H9 (cell line): ENCODE data around the gene SERPIND1. TPM values are rescaled to one million over a fixed set of nuclear protein-coding genes. Genes with fewer than 3 reads are reported as not detected.

ENCODE experiments used
- DNase-seq: peaks from one replicate; pipeline ENCODE4 v3.0.0-alpha.2; 2017
- H2AFZ ChIP-seq: one replicate; pipeline ENCODE4 v1.6.1; 2013; ENCODE audit warnings: mild to moderate bottlenecking, low read length, control low read depth, moderate library complexity
- H2AK5ac ChIP-seq: 2 replicates; pipeline ENCODE4 v1.6.1; 2013; ENCODE audit warnings: low read length, control low read depth, mixed read lengths; ENCODE audit not compliant: insufficient read length
- H2BK120ac ChIP-seq: one replicate; pipeline ENCODE4 v1.6.1; 2013; ENCODE audit warnings: low read depth, mild to moderate bottlenecking, low read length, control low read depth, inconsistent platforms; ENCODE audit not compliant: poor library complexity, severe bottlenecking
- H2BK12ac ChIP-seq: 2 replicates; pipeline ENCODE4 v1.6.1; 2013; ENCODE audit warnings: low read length, control low read depth, mixed read lengths, low read depth; ENCODE audit not compliant: insufficient read length
- H2BK15ac ChIP-seq: 2 replicates; pipeline ENCODE4 v1.6.1; 2013; ENCODE audit warnings: low read depth, low read length, control low read depth
- H2BK20ac ChIP-seq: one replicate; pipeline ENCODE4 v1.6.1; 2013; ENCODE audit warnings: low read depth, mild to moderate bottlenecking, low read length, control low read depth, inconsistent platforms; ENCODE audit not compliant: poor library complexity, severe bottlenecking
- H2BK5ac ChIP-seq: 2 replicates; pipeline ENCODE4 v1.6.1; 2013; ENCODE audit warnings: low read length, control low read depth, mixed read lengths; ENCODE audit not compliant: insufficient read length
- H3K14ac ChIP-seq: 2 replicates; pipeline ENCODE4 v1.6.1; 2013; ENCODE audit warnings: low read length, control low read depth; ENCODE audit not compliant: insufficient read depth
- H3K18ac ChIP-seq: 2 replicates; pipeline ENCODE4 v1.6.1; 2013; ENCODE audit warnings: low read depth, mild to moderate bottlenecking, mixed read lengths, low read length, control low read depth; ENCODE audit not compliant: insufficient read length
- H3K23ac ChIP-seq: 2 replicates; pipeline ENCODE4 v1.6.1; 2013; ENCODE audit warnings: low read length, control low read depth, mixed read lengths, low read depth; ENCODE audit not compliant: insufficient read length
- H3K23me2 ChIP-seq: 2 replicates; pipeline ENCODE4 v1.6.1; 2013; ENCODE audit warnings: low read depth, mild to moderate bottlenecking, mixed read lengths, low read length, control low read depth; ENCODE audit not compliant: insufficient read length, poor library complexity, severe bottlenecking
- H3K27ac ChIP-seq: 2 replicates; pipeline ENCODE4 v1.5.1; 2013; ENCODE audit warnings: low read length, control low read depth, mixed read lengths, low read depth; ENCODE audit not compliant: insufficient read length
- H3K27me3 ChIP-seq: 2 replicates; pipeline ENCODE4 v1.6.1; 2013; ENCODE audit warnings: low read length, control low read depth, inconsistent platforms; ENCODE audit not compliant: insufficient read depth
- H3K4ac ChIP-seq: 2 replicates; pipeline ENCODE4 v1.6.1; 2013; ENCODE audit warnings: low read depth, mild to moderate bottlenecking, control low read depth, inconsistent platforms, low read length, moderate library complexity
- H3K4me1 ChIP-seq: 2 replicates; pipeline ENCODE4 v1.6.1; 2013; ENCODE audit warnings: low read length, control low read depth, inconsistent platforms; ENCODE audit not compliant: insufficient read depth
- H3K4me2 ChIP-seq: 2 replicates; pipeline ENCODE4 v1.6.1; 2013; ENCODE audit warnings: low read length, control low read depth, mixed read lengths; ENCODE audit not compliant: insufficient read length, insufficient read depth
- H3K56ac ChIP-seq: 2 replicates; pipeline ENCODE4 v1.6.1; 2013; ENCODE audit warnings: low read depth, mild to moderate bottlenecking, mixed read lengths, low read length, control low read depth; ENCODE audit not compliant: insufficient read length
- H3K79me1 ChIP-seq: 2 replicates; pipeline ENCODE4 v1.6.1; 2013; ENCODE audit warnings: low read depth, mild to moderate bottlenecking, moderate library complexity, low read length, control low read depth, inconsistent platforms; ENCODE audit not compliant: insufficient read depth, poor library complexity, severe bottlenecking
- H3K79me2 ChIP-seq: 2 replicates; pipeline ENCODE4 v1.6.1; 2013; ENCODE audit warnings: low read length, control low read depth, inconsistent platforms; ENCODE audit not compliant: insufficient read depth
- H3K9ac ChIP-seq: 2 replicates; pipeline ENCODE4 v1.6.1; 2013; ENCODE audit warnings: low read length, control low read depth, mixed read lengths; ENCODE audit not compliant: insufficient read length; ENCODE audit errors: extremely low read depth
- H3K9me3 ChIP-seq: one replicate; pipeline ENCODE4 v1.6.1; 2013; ENCODE audit warnings: low read depth, low read length, inconsistent platforms; ENCODE audit not compliant: control insufficient read depth
- H3T11ph ChIP-seq: one replicate; pipeline ENCODE4 v1.6.1; 2013; ENCODE audit warnings: mild to moderate bottlenecking, low read length, control low read depth, inconsistent platforms
- H4K20me1 ChIP-seq: one replicate; pipeline ENCODE4 v1.6.1; 2013; ENCODE audit not compliant: control insufficient read depth, insufficient read length, insufficient read depth
- H4K5ac ChIP-seq: 2 replicates; pipeline ENCODE4 v1.6.1; 2013; ENCODE audit warnings: low read depth, mild to moderate bottlenecking, mixed read lengths, low read length, control low read depth; ENCODE audit not compliant: insufficient read length
- H4K8ac ChIP-seq: replicated peaks from 2 replicates; pipeline ENCODE4 v1.6.1; 2013; ENCODE audit warnings: low read length, control low read depth, mixed read lengths, low read depth; ENCODE audit not compliant: insufficient read length
- H4K91ac ChIP-seq: 2 replicates; pipeline ENCODE4 v1.6.1; 2013; ENCODE audit warnings: low read depth, mild to moderate bottlenecking, moderate library complexity, mixed read lengths, low read length, control low read depth; ENCODE audit not compliant: insufficient read length
- H3K27ac Mint-ChIP-seq, 3 experiments: 2 replicates in 2 of 3; 3 replicates in 1 of 3; pipeline ENCODE4 v1.8.0; 2020 to 2021; ENCODE audit warnings: mixed read lengths in 3 of 3, mild to moderate bottlenecking in 1 of 3, moderate library complexity in 1 of 3
- H3K27me3 Mint-ChIP-seq: 2 replicates; pipeline ENCODE4 v1.8.0; 2021; ENCODE audit warnings: low read depth, mild to moderate bottlenecking, moderate library complexity, mixed read lengths
- H3K36me3 Mint-ChIP-seq, 3 experiments: 2 replicates in 2 of 3; 3 replicates in 1 of 3; pipeline ENCODE4 v1.8.0; 2020 to 2021; ENCODE audit warnings: low read depth in 3 of 3, mixed read lengths in 3 of 3; ENCODE audit not compliant: insufficient read depth in 1 of 3
- H3K4me1 Mint-ChIP-seq, 2 experiments: 2 replicates each; pipeline ENCODE4 v1.8.0; 2020; ENCODE audit warnings: mixed read lengths in 2 of 2
- H3K4me3 Mint-ChIP-seq, 2 experiments: 2 replicates in 1 of 2; 3 replicates in 1 of 2; pipeline ENCODE4 v1.8.0; 2020 to 2021; ENCODE audit warnings: mild to moderate bottlenecking in 2 of 2, mixed read lengths in 2 of 2, moderate library complexity in 1 of 2
- H3K9me3 Mint-ChIP-seq, 2 experiments: 2 replicates in 1 of 2; 3 replicates in 1 of 2; pipeline ENCODE4 v1.8.0; 2020; ENCODE audit warnings: mild to moderate bottlenecking in 2 of 2, mixed read lengths in 2 of 2, moderate library complexity in 1 of 2
- WGBS: extraction: QIAGEN DNeasy Blood & Tissue Kit; methylation state at CpG from one replicate; pipeline ENCODE4 v1.1.7; 2013; ENCODE audit warnings: missing lambda C conversion rate, low lambda C conversion rate, mixed read lengths; ENCODE audit not compliant: insufficient read length; ENCODE audit errors: extremely low coverage; 5-methylcytosine and 5-hydroxymethylcytosine counted together
- total RNA-seq: library from RNA; stranded (reverse); gene quantifications from 2 replicates; pipeline ENCODE4 v1.2.1, GENCODE V29; 2021
- TF ChIP-seq, protein P1 (sequence below): fragments of 200-600 bp; sonication (generic); conservative IDR thresholded peaks from 3 replicates; pipeline ENCODE4 v1.8.0; 2021; ENCODE audit warnings: antibody characterized with exemption, mild to moderate bottlenecking

Gene SERPIND1
- total RNA-seq, 1 experiment from 2014 or later = not detected

DNA sequence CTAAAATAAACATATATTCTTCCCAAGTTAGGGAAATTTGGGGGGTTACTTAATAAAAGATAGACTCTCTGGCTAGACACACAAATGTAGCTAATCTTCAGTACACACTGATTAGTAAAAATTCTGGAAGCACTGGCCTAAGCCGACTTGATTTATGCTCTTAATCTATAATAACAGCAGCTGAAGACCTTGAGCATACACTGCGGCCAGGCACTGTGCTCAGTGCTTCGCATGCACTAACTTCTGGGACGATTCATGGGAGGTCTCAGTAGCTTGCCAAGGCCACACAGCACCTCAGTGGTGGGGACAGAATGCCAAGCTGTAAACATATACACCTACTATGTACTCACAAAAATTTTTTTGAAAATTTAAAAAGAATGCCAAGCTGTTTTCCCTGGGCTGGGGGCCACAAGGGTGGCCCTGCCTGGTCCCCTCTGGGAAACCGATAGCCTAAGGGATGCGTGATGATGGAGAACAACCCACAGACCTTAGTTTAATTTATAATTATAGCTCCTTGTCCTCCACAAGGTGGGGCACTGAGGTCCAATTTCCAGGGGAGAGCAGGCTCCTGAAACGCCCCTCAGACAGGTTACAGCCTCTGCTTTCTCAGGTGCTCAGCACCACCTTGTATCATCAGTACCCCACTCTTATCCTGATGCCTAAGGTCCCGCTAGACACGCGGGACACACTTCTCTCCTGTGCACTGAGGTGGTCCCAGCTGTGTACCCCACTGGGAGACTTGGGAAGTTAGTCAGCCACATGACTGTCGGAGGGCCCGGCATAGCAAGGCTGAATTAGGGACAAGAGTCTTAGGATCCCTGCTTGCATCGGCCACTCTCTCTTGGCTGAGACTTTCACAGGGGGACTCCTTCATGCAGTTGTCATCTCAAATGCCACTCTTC is 20.1 kb downstream of the SERPIND1 start:
- Histone ChIP-seq H3K18ac (no peak overlapping the region), H4K20me1 (no peaks in the 10 kb centered on the region)
- no peak for DNase-seq

More for the DNA sequence above, 20.1 kb downstream of the SERPIND1 start:
- Histone ChIP-seq H3K14ac (no peak overlapping the region), H4K8ac (no peak overlapping the region), H3K9me3 (no peaks in the 10 kb centered on the region), H2BK20ac (no peak overlapping the region), H2AFZ (no peak overlapping the region), H4K5ac (no peak overlapping the region), H3K4me1 (no peaks in the 10 kb centered on the region), H3K27me3 (no peaks in the 10 kb centered on the region), H2AK5ac (no peak overlapping the region), H2BK15ac (no peak overlapping the region), H3T11ph (no peak overlapping the region), H3K56ac (no peak overlapping the region), H3K4ac (no peak overlapping the region), H3K79me2 (no peaks in the 10 kb centered on the region), H2BK120ac (no peak overlapping the region), H3K23me2 (no peaks in the 10 kb centered on the region), H4K91ac (no peak overlapping the region), H3K9ac (no peak overlapping the region), H3K4me2 (no peak overlapping the region), H3K79me1 (no peaks in the 10 kb centered on the region), H3K23ac (no peak overlapping the region), H2BK12ac (no peak overlapping the region), H2BK5ac (no peak overlapping the region), H3K27ac (no peak overlapping the region)
- Mint-ChIP-seq H3K4me1 (no peaks in the 10 kb centered on the region), H3K27ac (peak overlapping the region in 1 of 3 experiments; percentile 69; a peak in 1 of 7 replicates), H3K4me3 (no peak overlapping the region), H3K27me3 (no peaks in the 10 kb centered on the region), H3K36me3 (peaks cover 0 to 53% (median 9%) of the 10 kb centered on the region in 3 experiments; a peak in 6 of 7 replicates), H3K9me3 (no peaks in the 10 kb centered on the region)
- TF ChIP-seq, protein P1, sequence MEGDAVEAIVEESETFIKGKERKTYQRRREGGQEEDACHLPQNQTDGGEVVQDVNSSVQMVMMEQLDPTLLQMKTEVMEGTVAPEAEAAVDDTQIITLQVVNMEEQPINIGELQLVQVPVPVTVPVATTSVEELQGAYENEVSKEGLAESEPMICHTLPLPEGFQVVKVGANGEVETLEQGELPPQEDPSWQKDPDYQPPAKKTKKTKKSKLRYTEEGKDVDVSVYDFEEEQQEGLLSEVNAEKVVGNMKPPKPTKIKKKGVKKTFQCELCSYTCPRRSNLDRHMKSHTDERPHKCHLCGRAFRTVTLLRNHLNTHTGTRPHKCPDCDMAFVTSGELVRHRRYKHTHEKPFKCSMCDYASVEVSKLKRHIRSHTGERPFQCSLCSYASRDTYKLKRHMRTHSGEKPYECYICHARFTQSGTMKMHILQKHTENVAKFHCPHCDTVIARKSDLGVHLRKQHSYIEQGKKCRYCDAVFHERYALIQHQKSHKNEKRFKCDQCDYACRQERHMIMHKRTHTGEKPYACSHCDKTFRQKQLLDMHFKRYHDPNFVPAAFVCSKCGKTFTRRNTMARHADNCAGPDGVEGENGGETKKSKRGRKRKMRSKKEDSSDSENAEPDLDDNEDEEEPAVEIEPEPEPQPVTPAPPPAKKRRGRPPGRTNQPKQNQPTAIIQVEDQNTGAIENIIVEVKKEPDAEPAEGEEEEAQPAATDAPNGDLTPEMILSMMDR = no peak; the same call in 2 of the 3 replicates
- WGBS = no CpG with 5 or more reads among the region's 13 CpGs
